Ectodermal cell (in vitro differentiated cells): ENCODE results near the gene AGAP3.

Source experiments
- H3K27ac ChIP-seq: 2 replicates; pipeline ENCODE4 v1.7.0; 2013; ENCODE audit warnings: mild to moderate bottlenecking, low read depth, low read length; ENCODE audit not compliant: insufficient read depth, poor library complexity, severe bottlenecking
- H3K27me3 ChIP-seq: 2 replicates; pipeline ENCODE4 v1.7.0; 2013; ENCODE audit warnings: mild to moderate bottlenecking, low read length; ENCODE audit not compliant: insufficient read depth, control insufficient read depth, poor library complexity, severe bottlenecking
- H3K36me3 ChIP-seq: one replicate; pipeline ENCODE4 v1.7.0; 2013; ENCODE audit warnings: low read length; ENCODE audit not compliant: control insufficient read depth, insufficient read depth
- H3K4me1 ChIP-seq: one replicate; pipeline ENCODE4 v1.7.0; 2013; ENCODE audit warnings: low read length; ENCODE audit not compliant: control insufficient read depth, insufficient read depth
- H3K4me3 ChIP-seq: 2 replicates; pipeline ENCODE4 v1.7.0; 2013; ENCODE audit warnings: low read depth, low read length, control low read depth; ENCODE audit not compliant: insufficient read depth
- H3K9me3 ChIP-seq: 2 replicates; pipeline ENCODE4 v1.7.0; 2013; ENCODE audit warnings: mild to moderate bottlenecking, low read length, moderate library complexity; ENCODE audit not compliant: control insufficient read depth
- WGBS, 2 experiments: methylation state at CpG; one replicate each; pipeline ENCODE4 v1.1.7; 2013; ENCODE audit warnings: missing lambda C conversion rate in 2 of 2; 5-methylcytosine and 5-hydroxymethylcytosine counted together

Gene AGAP3

GRCh38 chr7:151178236-151178635 lies 92.0 kb downstream of the AGAP3 start:
- Histone ChIP-seq H3K36me3 (no peaks in the 10 kb centered on the region), H3K27me3 (peaks cover 9% of the 10 kb centered on the region), H3K27ac (no peak overlapping the region), H3K9me3 (peaks cover 2% of the 10 kb centered on the region), H3K4me3 (no peak overlapping the region), H3K4me1 (no peaks in the 10 kb centered on the region)
- 89 to 92% methylated on average over 9 of the region's 9 CpGs for WGBS, 2 experiments

DNA sequence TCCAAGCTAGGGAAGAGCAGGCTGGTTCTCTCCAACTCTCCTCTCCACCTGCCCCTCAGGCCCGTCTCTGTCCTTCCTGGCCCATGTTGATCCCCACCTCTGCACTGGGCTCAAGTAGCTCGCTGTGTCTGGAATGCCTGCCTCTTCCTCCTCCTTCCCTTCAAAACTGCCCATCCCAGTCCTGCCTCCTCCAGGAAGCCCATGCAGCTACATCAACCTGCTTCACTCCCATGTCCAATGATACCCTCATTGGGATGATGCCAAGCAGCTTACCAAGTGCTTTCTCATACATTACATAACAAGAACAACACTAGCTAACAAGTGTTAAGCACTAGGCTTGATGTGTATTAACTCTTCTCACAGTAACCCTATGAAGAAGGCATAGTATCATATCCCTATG lies 92.6 kb downstream of the AGAP3 start:
- Histone ChIP-seq H3K27me3 (peaks cover 6% of the 10 kb centered on the region), H3K36me3 (no peaks in the 10 kb centered on the region), H3K4me1 (no peaks in the 10 kb centered on the region), H3K27ac (no peak overlapping the region), H3K4me3 (no peak overlapping the region), H3K9me3 (no peaks in the 10 kb centered on the region)
- 71% methylated on average over 2 of the region's 2 CpGs for WGBS, 2 experiments

- peaks cover 6% of the 10 kb centered on the region for H3K27me3 ChIP-seq
- 91% methylated on average over 8 of the region's 8 CpGs for WGBS, 2 experiments
- H3K4me3 ChIP-seq = no peak overlapping the region
These were observed 93.1 kb downstream of the AGAP3 start for GRCh38 chr7:151179287-151179860.

GRCh38 chr7:151179946-151180345 lies 93.7 kb downstream of the AGAP3 start:
- Histone ChIP-seq H3K9me3 (no peaks in the 10 kb centered on the region), H3K36me3 (no peaks in the 10 kb centered on the region), H3K27me3 (peaks cover 6% of the 10 kb centered on the region), H3K4me1 (no peaks in the 10 kb centered on the region), H3K4me3 (no peak overlapping the region), H3K27ac (no peak overlapping the region)
- WGBS, 2 experiments = 86 to 87% methylated on average over 4 of the region's 4 CpGs

More at GRCh38 chr7:151179287-151179860, 93.1 kb downstream of the AGAP3 start:
- Histone ChIP-seq H3K36me3 (no peaks in the 10 kb centered on the region), H3K9me3 (no peaks in the 10 kb centered on the region), H3K27ac (no peak overlapping the region), H3K4me1 (no peaks in the 10 kb centered on the region)

DNA sequence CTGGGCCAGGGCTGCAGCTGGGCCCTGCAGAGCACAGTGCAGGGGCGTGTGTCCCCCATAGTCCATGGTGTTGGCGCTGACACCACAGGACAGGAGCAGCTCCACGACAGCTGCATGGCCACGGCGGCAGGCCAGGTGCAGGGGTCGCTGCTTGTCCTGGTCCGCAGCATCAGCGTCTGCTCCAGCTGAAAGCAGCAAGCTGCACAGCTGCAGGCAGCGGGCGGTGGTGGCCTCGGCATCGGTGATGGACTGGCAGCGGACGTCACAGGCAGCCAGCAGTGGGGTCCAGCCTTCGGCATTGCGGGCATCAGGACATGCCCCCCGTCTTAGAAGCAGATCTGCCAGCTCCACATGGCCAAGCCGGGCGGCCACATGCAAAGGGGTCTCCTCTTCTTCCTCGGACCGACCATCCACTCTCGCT lies 94.7 kb downstream of the AGAP3 start:
- peaks cover 2% of the 10 kb centered on the region for H3K27me3 ChIP-seq
- no peaks in the 10 kb centered on the region for H3K36me3 ChIP-seq
- H3K9me3 ChIP-seq = no peaks in the 10 kb centered on the region
- H3K4me1 ChIP-seq = no peaks in the 10 kb centered on the region
- 91 to 93% methylated on average over 22 of the region's 22 CpGs for WGBS, 2 experiments
- no peak overlapping the region for H3K27ac ChIP-seq
- no peak overlapping the region for H3K4me3 ChIP-seq

DNA sequence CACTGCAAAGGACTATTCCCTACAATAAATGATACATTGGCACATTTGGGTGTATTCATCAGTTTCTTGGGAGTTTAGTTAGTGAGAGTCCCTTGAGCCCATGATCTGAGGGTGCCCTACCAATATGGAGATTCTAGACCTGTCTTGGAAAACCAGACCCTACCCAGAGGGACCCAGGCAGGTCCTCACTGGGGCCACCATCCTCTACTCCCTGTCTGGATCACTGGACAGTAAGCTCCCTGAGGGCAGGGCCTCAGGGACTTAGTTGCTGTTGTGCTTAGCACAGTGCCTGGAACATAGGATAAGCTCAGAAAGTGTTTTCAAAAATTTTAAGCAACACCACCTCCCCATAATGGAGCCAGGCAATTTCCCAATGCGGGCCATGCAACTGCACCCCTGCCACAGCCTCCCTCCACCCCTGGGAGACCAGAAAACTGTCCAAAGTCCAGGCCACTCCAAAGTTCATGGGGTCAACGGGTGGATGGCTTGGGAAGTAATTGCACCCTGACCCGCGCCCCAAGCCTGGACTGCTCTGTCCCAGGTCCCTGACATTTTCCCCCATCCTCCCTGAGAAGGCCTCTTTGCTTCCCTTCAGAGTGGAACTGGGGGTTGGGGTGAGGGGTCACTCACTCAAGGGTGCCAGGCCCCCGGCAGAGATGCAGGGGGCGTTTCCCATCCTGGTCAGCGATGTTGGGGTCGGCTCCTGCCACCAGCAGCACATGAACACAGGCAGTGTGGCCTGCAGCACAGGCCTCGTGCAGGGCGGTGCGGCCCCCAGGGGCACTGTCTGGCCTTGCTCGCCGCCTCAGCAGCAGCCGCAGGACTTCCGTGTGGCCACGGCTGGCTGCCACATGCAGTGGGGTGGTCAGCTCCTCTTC lies 99.7 kb downstream of the AGAP3 start:
- H3K36me3 ChIP-seq = no peaks in the 10 kb centered on the region
- H3K27me3 ChIP-seq = no peaks in the 10 kb centered on the region
- 91 to 95% methylated on average over 16 of the region's 16 CpGs for WGBS, 2 experiments
- H3K27ac ChIP-seq = no peak overlapping the region
- H3K9me3 ChIP-seq = no peaks in the 10 kb centered on the region
- no peak overlapping the region for H3K4me3 ChIP-seq
- peaks cover 3% of the 10 kb centered on the region for H3K4me1 ChIP-seq

- Histone ChIP-seq H3K4me3 (no peak within 1 kb of the TSS), H3K27me3 (no peaks in the 10 kb centered on the region), H3K36me3 (no peaks in the 10 kb centered on the region), H3K9me3 (no peaks in the 10 kb centered on the region), H3K4me1 (peaks cover 3% of the 10 kb centered on the region), H3K27ac (no peak within 1 kb of the TSS)
- WGBS, 2 experiments = 89% methylated on average over 22 of the region's 22 CpGs
These were observed 100.5 kb downstream of the AGAP3 start, which contains the start of gene ASB10 for GRCh38 chr7:151186640-151187408. Gene ASB10 (minus strand): TSS chr7:151187250. CDS start chr7:151187130, 120 bp downstream.

DNA sequence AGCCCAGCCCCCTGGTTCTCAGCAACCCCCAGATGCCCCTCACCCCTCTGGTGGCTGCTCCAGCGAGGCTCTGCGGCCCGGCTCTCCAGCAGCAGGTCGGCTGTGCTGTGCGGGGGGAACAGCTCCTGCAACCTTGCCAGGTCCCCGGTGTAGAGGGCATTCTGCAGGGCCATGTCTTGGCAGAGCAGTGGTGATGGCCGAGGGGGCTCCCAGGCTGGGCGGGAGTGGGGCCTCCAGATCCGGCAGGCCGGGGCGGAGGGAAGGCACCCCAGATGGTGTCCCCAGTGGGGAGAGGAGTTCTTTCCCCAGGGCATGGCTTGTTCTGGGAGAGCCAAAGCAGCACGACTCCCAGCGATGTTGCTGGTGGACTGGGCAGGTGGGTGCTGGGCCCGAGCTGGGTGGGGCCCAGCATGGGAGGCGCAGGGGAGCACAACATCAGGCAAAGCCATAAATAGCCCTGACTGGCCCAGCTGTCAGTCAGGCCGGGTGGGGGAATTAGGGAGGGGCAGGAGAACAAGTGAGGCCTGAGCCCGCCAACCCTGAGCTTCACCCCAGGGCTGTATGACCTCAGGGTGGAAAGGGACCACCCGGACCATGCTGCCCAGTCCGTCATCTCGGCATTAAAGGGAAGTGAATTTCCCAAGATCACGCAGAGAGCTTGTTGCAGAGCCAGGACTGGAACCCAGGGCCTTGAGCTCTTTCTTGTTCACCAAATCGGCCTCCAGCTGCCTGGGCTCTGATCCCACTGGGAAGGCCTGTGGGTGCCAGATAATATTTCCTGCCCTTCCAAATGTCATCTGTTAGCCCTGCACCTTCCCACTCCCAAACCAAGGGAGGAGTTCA lies 101.4 kb downstream of the AGAP3 start:
- Histone ChIP-seq H3K4me1 (peaks cover 3% of the 10 kb centered on the region), H3K27ac (no peak overlapping the region), H3K9me3 (no peaks in the 10 kb centered on the region), H3K36me3 (no peaks in the 10 kb centered on the region), H3K27me3 (no peaks in the 10 kb centered on the region), H3K4me3 (no peak overlapping the region)
- WGBS, 2 experiments = 90 to 92% methylated on average over 22 of the region's 22 CpGs

GRCh38 chr7:151188252-151188542 lies 101.9 kb downstream of the AGAP3 start:
- Histone ChIP-seq H3K4me3 (no peak overlapping the region), H3K4me1 (peaks cover 3% of the 10 kb centered on the region), H3K36me3 (no peaks in the 10 kb centered on the region), H3K27ac (no peak overlapping the region), H3K9me3 (no peaks in the 10 kb centered on the region), H3K27me3 (no peaks in the 10 kb centered on the region)
- WGBS, 2 experiments = 63 to 72% methylated on average over 5 of the region's 5 CpGs
